ENCODE results near the gene NRTN.
"Not testable (repeated sequence)": the region's sequence is repeated elsewhere in the genome, so short reads cannot be mapped to it uniquely, and the experiment has no call there.

Gene NRTN

GRCh38 chr19:5832527-5833216 is 27.8 kb downstream of the NRTN start:
- DNase-seq (ENCODE audit: low read depth in 2 of 2, low spot score in 1 of 2): no peak

- DNase-seq (ENCODE audit: low read depth in 2 of 2, low spot score in 1 of 2): no peak
Observed at GRCh38 chr19:5837761-5838352, 33.0 kb downstream of the NRTN start.

GRCh38 chr19:5838353-5839064 is 33.6 kb downstream of the NRTN start:
- DNase-seq (ENCODE audit: low read depth in 2 of 2, low spot score in 1 of 2): no peak

DNA sequence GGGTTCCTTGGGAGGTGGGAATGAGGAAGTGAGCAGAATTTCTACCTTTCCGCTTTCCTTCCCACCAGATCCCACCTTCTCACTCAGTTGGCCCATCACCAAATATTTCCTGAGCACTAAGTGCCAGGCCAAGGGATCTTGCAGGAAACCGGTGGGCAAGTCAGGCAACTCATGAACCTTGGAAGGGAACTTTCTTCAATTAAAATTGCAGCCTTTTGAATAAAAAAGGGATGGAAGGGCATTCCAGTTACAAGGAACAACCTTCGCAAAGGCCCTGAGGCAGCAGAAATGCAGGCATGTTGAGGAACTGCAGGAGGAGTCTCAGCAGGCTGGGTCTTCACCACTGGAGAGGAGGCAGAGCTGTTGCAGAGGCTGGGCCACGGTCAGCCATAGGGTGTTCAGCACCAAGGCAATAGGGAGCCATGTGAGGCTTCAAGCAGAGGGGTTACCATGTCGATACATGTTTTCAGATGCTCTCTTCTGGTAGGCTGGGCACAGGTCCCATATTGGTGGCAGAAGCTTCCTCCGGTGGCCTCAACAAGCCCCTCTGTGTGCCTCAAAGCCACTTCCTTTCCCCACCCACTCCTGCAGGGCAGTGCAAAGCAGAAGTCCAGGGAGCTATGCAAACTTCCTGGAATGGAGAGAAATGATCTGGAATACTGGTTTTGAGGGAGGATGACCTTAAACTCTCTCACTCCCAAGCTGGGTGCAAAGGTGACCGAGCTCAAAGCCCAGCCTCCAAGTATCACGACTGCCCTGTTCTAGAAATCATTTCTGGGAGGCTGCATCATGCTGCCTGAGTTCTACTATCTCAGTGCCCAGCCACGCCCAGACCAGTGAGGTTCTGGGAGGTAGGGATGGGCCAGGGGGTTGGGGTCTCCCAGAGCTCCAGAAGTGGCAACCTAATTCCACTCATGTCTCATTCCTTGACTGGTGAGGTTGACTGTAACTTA is 34.5 kb downstream of the NRTN start, which contains the start of gene FUT6:
FUT6 (minus strand) TSS at position 638 of the 953 bp plus-strand sequence. CDS start 7,135 bp downstream, outside the sequence.
- DNase-seq (ENCODE audit: low read depth in 2 of 2, low spot score in 1 of 2): no peak

DNA sequence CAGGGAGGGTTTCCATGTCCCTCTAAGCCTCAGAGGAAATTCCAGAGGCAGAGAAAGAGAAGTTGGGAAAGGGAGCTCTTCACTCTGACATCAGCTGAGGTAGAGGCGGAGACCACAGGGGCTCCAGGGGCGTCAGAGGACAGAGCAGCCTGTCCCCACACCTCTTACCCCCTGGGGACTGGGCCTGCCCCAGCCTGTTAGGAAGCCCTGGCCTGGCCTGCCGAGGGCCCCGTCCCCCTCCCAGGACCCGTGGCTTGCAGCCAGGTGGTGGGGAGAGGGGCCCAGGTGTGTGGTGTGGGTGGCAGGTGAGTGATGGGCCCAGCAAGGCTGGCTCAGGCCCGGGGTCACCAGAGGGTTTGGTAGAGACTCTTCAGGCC is 36.9 kb downstream of the NRTN start:
- not testable (repeated sequence) for DNase-seq (ENCODE audit: low read depth in 2 of 2, low spot score in 1 of 2)

- no peak for DNase-seq (ENCODE audit: low read depth in 2 of 2, low spot score in 1 of 2)
Observed at GRCh38 chr19:5843295-5843927, 38.5 kb downstream of the NRTN start.

DNA sequence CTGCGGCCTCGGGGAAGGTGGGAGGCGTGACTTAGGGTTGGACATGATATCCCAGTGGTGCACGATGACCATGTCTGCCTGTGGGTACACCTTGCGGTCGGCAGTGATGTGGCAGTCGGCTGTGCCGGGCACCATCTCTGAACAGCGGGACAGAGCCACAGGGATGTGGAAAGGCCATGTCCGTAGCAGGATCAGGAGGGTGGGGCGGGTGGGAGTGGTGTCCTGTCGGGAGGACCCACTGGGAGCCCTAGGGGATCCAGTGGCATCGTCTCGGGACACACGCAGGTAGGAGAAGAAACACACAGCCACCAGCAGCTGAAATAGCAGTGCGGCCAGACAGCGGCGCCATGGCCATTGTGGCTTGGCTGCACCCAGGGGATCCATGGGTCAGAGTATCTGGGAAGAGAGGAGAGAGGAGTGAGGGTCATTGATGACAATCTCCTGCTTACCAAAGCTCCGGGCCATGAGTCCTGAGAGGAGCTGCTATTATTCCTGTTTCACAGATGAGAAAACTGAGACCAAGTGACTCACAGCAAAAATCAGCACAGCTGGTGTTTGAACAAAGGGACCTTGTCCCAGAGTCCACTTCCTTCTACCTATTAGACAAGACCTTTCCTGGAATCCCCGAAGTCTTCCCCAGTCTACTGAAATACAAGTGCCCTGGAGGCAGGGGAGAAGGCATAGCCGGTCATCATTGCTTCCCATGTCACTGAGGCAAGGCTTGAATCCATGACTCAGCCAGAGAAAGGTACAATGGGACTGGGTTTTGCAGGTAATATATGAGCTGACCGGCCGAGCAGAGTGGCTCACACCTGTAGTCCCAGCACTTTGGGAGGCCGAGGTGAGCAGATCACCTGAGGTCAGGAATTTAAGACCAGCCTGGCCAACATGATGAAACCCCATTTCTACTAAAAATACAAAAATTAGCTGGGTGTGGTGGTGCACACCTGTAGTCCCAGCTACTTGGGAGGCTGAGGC is 39.9 kb downstream of the NRTN start:
- DNase-seq (ENCODE audit: low read depth in 2 of 2, low spot score in 1 of 2): no peak

DNA sequence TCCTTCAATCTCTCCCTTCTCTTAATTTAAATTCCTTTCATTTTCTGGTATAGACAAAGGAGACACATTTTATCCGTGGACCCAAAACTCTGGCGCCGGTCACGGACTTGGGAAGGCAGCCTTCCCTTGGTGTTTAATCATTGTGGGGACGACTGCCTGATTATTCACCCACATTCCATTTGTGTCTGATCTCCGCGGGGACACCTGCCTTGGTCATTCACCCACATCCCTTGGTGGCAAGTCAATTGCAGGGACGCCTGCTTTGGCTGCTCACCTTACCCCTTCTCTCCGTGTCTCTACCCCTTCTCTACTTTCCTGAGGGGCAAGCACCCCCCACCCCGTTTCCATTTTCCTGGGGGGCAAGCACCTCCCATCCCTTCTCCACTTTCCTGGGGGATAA is 43.0 kb downstream of the NRTN start:
- not testable (repeated sequence) for DNase-seq (ENCODE audit: low read depth in 2 of 2, low spot score in 1 of 2)

DNA sequence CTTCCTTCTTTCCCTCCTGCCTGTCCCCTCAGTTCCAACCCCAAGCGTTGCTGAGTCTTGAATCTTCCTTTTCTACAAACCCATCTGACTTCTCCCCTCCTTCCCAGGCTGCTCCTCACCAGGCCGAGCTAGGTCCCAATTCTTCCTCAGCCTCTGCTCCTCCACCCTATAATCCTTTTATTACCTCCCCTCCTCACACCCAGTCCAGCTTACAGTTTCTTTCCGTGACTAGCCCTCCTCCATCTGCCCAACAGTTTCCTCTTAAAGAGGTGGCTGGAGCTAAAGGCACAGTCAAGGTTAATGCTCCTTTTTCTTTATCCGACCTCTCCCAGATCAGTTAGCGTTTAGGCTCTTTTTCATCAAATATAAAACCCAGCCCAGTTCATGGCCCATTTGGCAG is 43.8 kb downstream of the NRTN start:
- DNase-seq (ENCODE audit: low read depth in 2 of 2, low spot score in 1 of 2): not testable (repeated sequence)

GRCh38 chr19:5850189-5850588 is 45.3 kb downstream of the NRTN start:
- DNase-seq (ENCODE audit: low read depth in 2 of 2, low spot score in 1 of 2): no peak

- no peak for DNase-seq (ENCODE audit: low read depth in 2 of 2, low spot score in 1 of 2)
Observed at GRCh38 chr19:5850743-5851293, 46.0 kb downstream of the NRTN start.

DNA sequence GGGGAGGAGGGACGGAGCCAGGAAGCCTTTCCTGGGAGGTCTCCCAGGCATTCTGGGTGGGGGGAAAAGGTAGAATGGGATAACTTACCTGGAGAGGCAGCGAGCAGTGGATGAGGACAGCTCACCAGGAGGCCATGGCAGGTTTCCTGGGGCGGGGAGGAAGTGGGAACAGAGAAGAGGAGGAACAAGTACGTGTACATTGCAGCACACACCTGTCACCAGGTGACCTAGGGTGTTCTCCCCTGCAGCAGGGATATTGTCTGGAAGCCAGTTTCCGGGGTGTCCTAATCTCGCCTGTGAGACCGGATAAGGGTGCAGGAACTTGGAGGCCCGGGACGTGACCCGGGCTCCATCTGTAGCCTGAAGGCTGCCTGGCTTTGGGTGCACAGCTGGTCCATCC is 46.4 kb downstream of the NRTN start, which contains the start of gene FUT3:
FUT3 (minus strand) TSS at position 148 of the 400 bp plus-strand sequence.
- no peak for DNase-seq (ENCODE audit: low read depth in 2 of 2, low spot score in 1 of 2)

- not testable (repeated sequence) for DNase-seq (ENCODE audit: low read depth in 2 of 2, low spot score in 1 of 2)
Observed at GRCh38 chr19:5854121-5854520, 49.3 kb downstream of the NRTN start.

- DNase-seq (ENCODE audit: low read depth in 2 of 2, low spot score in 1 of 2): not testable (repeated sequence)
Observed at GRCh38 chr19:5855151-5855550, 50.3 kb downstream of the NRTN start.

DNA sequence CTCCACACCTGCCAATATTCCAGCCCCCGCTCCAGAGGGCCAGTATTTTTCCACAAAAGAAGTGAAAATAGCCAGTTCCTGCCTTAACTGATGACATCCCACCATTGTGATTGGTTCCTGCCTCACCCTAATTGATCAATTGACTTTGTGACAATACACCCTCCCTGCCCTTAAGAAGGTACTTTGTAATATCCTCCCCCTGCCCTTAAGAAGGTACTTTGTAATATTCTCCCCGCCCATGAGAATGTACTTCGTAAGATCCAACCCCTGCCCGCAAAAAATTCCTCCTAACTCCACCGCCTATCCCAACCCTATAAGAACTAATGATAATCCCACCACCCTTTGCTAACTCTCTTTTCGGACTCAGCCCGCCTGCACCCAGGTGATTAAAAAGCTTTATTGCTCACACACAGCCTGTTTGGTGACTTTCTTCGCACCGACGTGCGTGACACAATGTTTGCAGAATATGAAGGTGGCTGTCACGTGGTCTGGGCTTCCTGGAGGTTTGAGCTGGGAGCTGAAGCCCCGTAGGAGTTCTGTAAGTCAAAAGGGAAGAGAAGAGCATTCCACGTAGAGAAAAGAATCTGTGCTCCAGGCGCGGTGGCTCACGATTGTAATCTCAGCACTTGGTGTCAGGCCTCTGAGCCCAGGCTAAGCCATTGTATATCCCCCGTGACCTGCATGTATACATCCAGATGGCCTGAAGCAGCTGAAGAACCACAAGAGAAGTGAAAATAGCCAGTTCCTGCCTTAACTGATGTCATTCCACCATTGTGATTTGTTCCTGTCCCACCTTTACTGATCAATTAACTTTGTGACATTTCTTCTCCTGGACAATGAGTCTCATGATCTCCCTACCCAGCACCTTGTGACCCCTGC is 52.6 kb downstream of the NRTN start:
- no peak for DNase-seq (ENCODE audit: low read depth in 2 of 2, low spot score in 1 of 2)

DNA sequence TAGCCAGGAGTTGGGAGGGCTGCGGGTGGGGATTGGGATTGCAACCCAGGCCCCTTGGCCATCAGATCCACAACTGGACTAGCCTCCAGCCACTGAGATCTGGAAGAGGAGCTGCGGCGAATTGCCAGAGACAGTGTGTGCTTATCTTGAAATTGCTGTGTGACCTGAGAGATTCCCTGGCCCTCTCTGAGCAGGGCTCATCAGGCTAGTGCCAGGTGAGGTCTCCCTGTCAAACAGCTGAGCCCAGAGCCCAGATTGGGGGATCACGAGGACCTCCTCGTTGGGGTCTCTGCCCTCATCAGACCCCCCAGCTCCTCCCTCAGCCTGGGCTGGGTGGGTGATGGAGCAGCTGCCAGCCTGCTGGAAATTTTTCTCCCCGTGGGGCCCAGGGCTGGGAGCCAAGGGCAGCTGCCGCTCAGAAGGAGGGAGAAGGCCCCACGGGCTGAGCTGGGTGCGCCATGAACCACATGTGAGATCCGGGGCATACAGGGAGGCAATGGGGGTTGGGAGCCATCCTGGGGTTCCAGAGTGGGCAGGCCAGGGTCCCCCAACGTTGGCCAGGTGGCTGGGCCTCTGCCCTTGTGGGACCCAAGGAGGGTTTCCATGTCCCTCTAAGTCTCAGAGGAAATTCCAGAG is 58.3 kb downstream of the NRTN start:
- no peak for DNase-seq (ENCODE audit: low read depth in 2 of 2, low spot score in 1 of 2)

DNA sequence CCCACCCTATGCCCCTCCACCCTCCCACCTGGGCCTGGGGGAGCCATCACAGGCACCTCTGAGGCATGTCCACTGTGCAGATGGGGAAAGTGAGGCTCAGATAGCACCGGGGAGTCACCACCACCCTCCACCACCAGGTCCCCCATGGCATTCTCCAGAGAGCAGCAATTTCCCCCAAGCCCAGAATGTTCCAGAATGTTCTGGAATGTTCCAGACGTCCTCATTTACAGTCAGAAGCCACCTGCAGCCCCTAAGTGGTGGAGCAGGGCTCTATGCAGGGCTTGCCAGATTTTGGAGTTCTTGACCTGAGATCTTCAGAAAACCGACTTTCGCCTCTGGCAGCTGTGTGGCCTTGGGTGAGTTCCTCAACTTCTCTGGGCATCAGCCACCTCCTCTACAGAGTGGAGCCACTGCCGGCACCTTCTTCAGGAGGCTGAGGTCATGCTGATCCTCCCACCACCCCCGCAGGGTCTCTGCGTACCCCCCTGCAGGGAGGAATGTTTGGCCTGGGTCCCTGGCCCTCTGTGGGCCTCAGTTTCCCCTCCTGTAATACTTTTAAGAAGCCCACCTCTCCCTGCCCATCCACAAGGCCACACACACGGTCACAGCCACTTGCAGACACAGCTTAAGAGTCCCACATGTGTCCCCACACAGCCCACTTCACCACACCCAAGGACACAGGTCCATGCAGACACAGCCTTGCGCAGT is 59.3 kb downstream of the NRTN start:
- DNase-seq (ENCODE audit: low read depth in 2 of 2, low spot score in 1 of 2): no peak

Data from stimulated activated CD8-positive, alpha-beta memory T cell treated with anti-CD3 and anti-CD28 coated beads, Interleukin-4, amount 100 ng/mL, for 4 hours (primary cell).